HepG2 (cell line): ENCODE measurements around the gene CLCA4. TPM values are rescaled to one million over a fixed set of nuclear protein-coding genes. Genes with fewer than 3 reads are reported as not detected.

Source experiments
- ATAC-seq: fragments of 200-7000 bp; cut with Tn5 transposase; 3 replicates; pipeline ENCODE4 v1.9.1; 2020; ENCODE audit warnings: mild to moderate bottlenecking, moderate library complexity
- BruUV-seq: library from RNA; stranded (reverse); fragments of 400-500 nt; replicated peaks from 2 replicates; lab custom pipeline; 2021; lab: Mats Ljungman, UMichigan
- CTCF ChIA-PET: fragments of 300-600 bp; formaldehyde crosslinking; extraction: SDS; loops from one replicate; lab custom pipeline; 2021; ENCODE audit warnings: low total read pairs, inconsistent platforms, low intra/inter-chr PET ratio; lab: Yijun Ruan, JAX
- POLR2A ChIA-PET: fragments of 350-600 bp; sonication (Branson Sonifier 250); formaldehyde crosslinking; loops from one replicate; lab custom pipeline; 2020; ENCODE audit warnings: antibody characterized with exemption, inconsistent platforms; lab: Yijun Ruan, JAX
- DNase-seq: peaks from one replicate; pipeline ENCODE4 v3.0.0-alpha.2; 2015; ENCODE audit warnings: low spot score
- FAIRE-seq: peaks from 3 replicates; lab custom pipeline; 2011; peaks lifted over from hg19 to GRCh38; lab: Jason Lieb, UNC
- H2AFZ ChIP-seq: one replicate; pipeline ENCODE4 v1.6.1; 2011; ENCODE audit warnings: low read length, inconsistent platforms
- H3K27ac ChIP-seq: fragments of 300-600 bp; 3 replicates; pipeline ENCODE4 v1.8.0; 2011; ENCODE audit warnings: mixed run types, mild to moderate bottlenecking, mixed read lengths, low read length, inconsistent platforms; ENCODE audit not compliant: insufficient read depth; ENCODE audit errors: extremely low read length
- H3K27me3 ChIP-seq, 2 experiments: fragments of 200-600 bp in 1 of 2; 2 replicates in 1 of 2; 3 replicates in 1 of 2; pipeline versions ENCODE4 v1.6.0 to v1.8.0; 2011; ENCODE audit warnings: low read length in 2 of 2, mild to moderate bottlenecking in 2 of 2, moderate library complexity in 2 of 2, inconsistent platforms in 1 of 2; ENCODE audit not compliant: insufficient read depth in 2 of 2, control insufficient read depth in 1 of 2
- H3K36me3 ChIP-seq, 2 experiments: fragments of 200-600 bp in 1 of 2; replicated peaks in 1 of 2; 2 replicates in 1 of 2; 3 replicates in 1 of 2; pipeline versions ENCODE4 v1.5.1 to v1.8.0; 2011; ENCODE audit warnings: low read length in 2 of 2, inconsistent platforms in 1 of 2; ENCODE audit not compliant: insufficient read depth in 2 of 2, control insufficient read depth in 1 of 2
- H3K4me1 ChIP-seq: 2 replicates; pipeline ENCODE4 v1.5.1; 2012; ENCODE audit warnings: low read length, inconsistent platforms; ENCODE audit not compliant: insufficient read depth
- H3K4me2 ChIP-seq: 2 replicates; pipeline ENCODE4 v1.6.0; 2011; ENCODE audit warnings: low read depth, low read length, inconsistent platforms
- H3K4me3 ChIP-seq, 3 experiments: fragments of 200-600 bp in 1 of 3; sonication (generic), shearing (Covaris generic) in 1 of 3; replicated peaks in 1 of 3; 2 replicates each; pipeline ENCODE4 v1.5.1; 2011 to 2016; ENCODE audit warnings: low read length in 3 of 3, inconsistent platforms in 2 of 3, low read depth in 2 of 3, mild to moderate bottlenecking in 2 of 3, control low read depth in 1 of 3, mixed read lengths in 1 of 3; ENCODE audit not compliant: insufficient read depth in 1 of 3
- H3K79me2 ChIP-seq: one replicate; pipeline ENCODE4 v1.6.1; 2011; ENCODE audit warnings: low read length, inconsistent platforms; ENCODE audit not compliant: insufficient read depth
- H3K9ac ChIP-seq: 2 replicates; pipeline ENCODE4 v1.6.0; 2011; ENCODE audit warnings: mild to moderate bottlenecking, low read depth, low read length, inconsistent platforms; ENCODE audit not compliant: insufficient read depth
- H3K9me3 ChIP-seq: 2 replicates; pipeline ENCODE4 v1.5.1; 2012; ENCODE audit warnings: mild to moderate bottlenecking, low read length
- H4K20me1 ChIP-seq: 2 replicates; pipeline ENCODE4 v1.6.0; 2011; ENCODE audit warnings: inconsistent platforms, mild to moderate bottlenecking, low read length, moderate library complexity; ENCODE audit not compliant: insufficient read depth
- HNRNPL ChIP-seq: fragments of 200-400 bp; formaldehyde crosslinking; IDR thresholded peaks from 2 replicates; pipeline ENCODE4 v1.6.1; 2017; ENCODE audit warnings: mild to moderate bottlenecking, low read depth, low read length
- KDM6A ChIP-seq: IDR thresholded peaks from 2 replicates; pipeline ENCODE4 v1.6.1; 2016; ENCODE audit warnings: low read depth
- NBN ChIP-seq: fragments of 450-650 bp; conservative IDR thresholded peaks from 2 replicates; pipeline ENCODE4 v1.6.1; 2017
- RARG ChIP-seq: sonication (generic); formaldehyde crosslinking; IDR thresholded peaks from 2 replicates; pipeline ENCODE4 v1.4.0; 2020; ENCODE audit warnings: low read depth, mild to moderate bottlenecking, missing genetic modification reagents
- SMAD1 ChIP-seq: sonication (generic); formaldehyde crosslinking; IDR thresholded peaks from 2 replicates; pipeline ENCODE4 v1.4.0; 2020; ENCODE audit warnings: missing genetic modification reagents, low read depth, mild to moderate bottlenecking, borderline replicate concordance
- SMAD3 ChIP-seq: sonication (generic); formaldehyde crosslinking; IDR thresholded peaks from 2 replicates; pipeline ENCODE4 v1.4.0; 2020; ENCODE audit warnings: missing genetic modification reagents
- TFDP1 ChIP-seq: IDR thresholded peaks from 2 replicates; pipeline ENCODE4 v1.6.1; 2016; ENCODE audit warnings: missing compliant biosample characterization, missing genetic modification reagents, borderline replicate concordance
- ZBTB1 ChIP-seq: sonication (generic); formaldehyde crosslinking; IDR thresholded peaks from 2 replicates; pipeline ENCODE4 v1.4.0; 2020; ENCODE audit warnings: missing genetic modification reagents, borderline replicate concordance
- ZBTB3 ChIP-seq: sonication (generic); formaldehyde crosslinking; IDR thresholded peaks from 2 replicates; pipeline ENCODE4 v1.4.0; 2020; ENCODE audit warnings: low read depth, mild to moderate bottlenecking, moderate library complexity, missing genetic modification reagents, borderline replicate concordance
- ZGPAT ChIP-seq: IDR thresholded peaks from 2 replicates; pipeline ENCODE4 v1.6.1; 2016; ENCODE audit warnings: mild to moderate bottlenecking
- ZNF280D ChIP-seq: sonication (generic); formaldehyde crosslinking; IDR thresholded peaks from 2 replicates; pipeline ENCODE4 v1.5.1; 2020; ENCODE audit warnings: mild to moderate bottlenecking, missing genetic modification reagents
- ZNF512 ChIP-seq: sonication (generic); formaldehyde crosslinking; IDR thresholded peaks from 2 replicates; pipeline ENCODE4 v1.4.0; 2020; ENCODE audit warnings: mild to moderate bottlenecking, missing genetic modification reagents
- ZNF512B ChIP-seq: sonication (generic); formaldehyde crosslinking; IDR thresholded peaks from 2 replicates; pipeline ENCODE4 v1.5.1; 2020; ENCODE audit warnings: missing genetic modification reagents, mild to moderate bottlenecking, borderline replicate concordance
- WGBS: methylation state at CpG from one replicate; pipeline ENCODE4 v1.1.6; 2017; ENCODE audit warnings: low lambda C conversion rate; 5-methylcytosine and 5-hydroxymethylcytosine counted together
- in situ Hi-C: cut with HindIII; loops from 2 replicates; pipeline ENCODE4 v1.10.0; 2017; ENCODE audit warnings: low pct_unique_long_range_greater_than_20kb; ENCODE audit not compliant: extremely low pct_ligation_motif_present
- intact Hi-C: fragments of 100-400 bp; cut with micrococcal nuclease; formaldehyde crosslinking; loops from one replicate; pipeline ENCODE4 v1.10.0; 2022; ENCODE audit not compliant: unreplicated experiment
- polyA plus RNA-seq, 8 experiments: library from polyadenylated mRNA; depleted of rRNA in 3 of 8; stranded (reverse) in 7 of 8; unstranded in 1 of 8; fragments of >200 nt; fragmentation: Illumina TruSeq in 4 of 8; extraction: Trizol in 4 of 8; gene quantifications; 2 replicates each; pipeline versions ENCODE4 v1.2.1 to v1.2.3, GENCODE V29; 2011 to 2016; ENCODE audit warnings: low read depth in 4 of 8, missing spikeins in 1 of 8, mixed read lengths in 1 of 8; ENCODE audit not compliant: insufficient read depth in 1 of 8
- total RNA-seq, 5 experiments: library from RNA; depleted of rRNA; stranded (reverse); fragments of >200 nt; fragmentation: Illumina TruSeq; extraction: Trizol; gene quantifications; 2 replicates each; pipeline ENCODE4 v1.2.3, GENCODE V29; 2016; ENCODE audit warnings: low read depth in 1 of 5

Gene CLCA4
- total and polyA plus RNA-seq, 2 of the 13 experiments (the other 11 are each of a cell fraction or from before 2014, with no cell fraction given), result not detected

- ChIA-PET CTCF (no interaction called here), POLR2A (no interaction called here)
- in situ Hi-C loops (loop anchor here (25.0 kb wide), 1 partner anchor 163 kb away; no protein-coding TSS in a partner anchor), intact Hi-C loops (no loop called here)
- Histone ChIP-seq H4K20me1 (no peaks in the 10 kb centered on the region), H3K9me3 (no peaks in the 10 kb centered on the region), H3K36me3 (no peaks in the 10 kb centered on the region), H2AFZ (no peak overlapping the region), H3K9ac (no peak overlapping the region), H3K4me3 (no peak overlapping the region), H3K4me2 (no peak overlapping the region), H3K27ac (no peak overlapping the region), H3K27me3 (no peaks in the 10 kb centered on the region; a peak in 1 of 5 replicates), H3K79me2 (no peaks in the 10 kb centered on the region), H3K4me1 (no peaks in the 10 kb centered on the region)
- DNase-seq (no peak), FAIRE-seq (no peak), ATAC-seq (no peak)
- 63% methylated on average over 9 of the region's 32 CpGs for WGBS
- BruUV-seq, result no TSS peak
- TF ChIP-seq SMAD1 (no peak), ZNF512 (no peak), SMAD3 (CRISPR knock-in tag) (no peak), KDM6A (CRISPR knock-in tag) (no peak), RARG (no peak), ZGPAT (no peak), ZNF512B (CRISPR knock-in tag) (no peak), HNRNPL (no peak), TFDP1 (CRISPR knock-in tag) (no peak), ZBTB3 (CRISPR knock-in tag) (no peak), NBN (no peak), ZNF280D (CRISPR knock-in tag) (no peak), ZBTB1 (CRISPR knock-in tag) (no peak)
Measured at GRCh38 chr1:86523670-86524354, 23.1 kb upstream of the CLCA4 start.
